Smooth muscle cell of the coronary artery (primary cell): ENCODE data around the gene PAMR1. TPM values are rescaled to one million over a fixed set of nuclear protein-coding genes. Genes with fewer than 3 reads are reported as not detected.

Experiments
- total RNA-seq: library from RNA; depleted of rRNA; stranded (reverse); fragments of >200 nt; gene quantifications from 2 replicates; pipeline ENCODE4 v1.2.3, GENCODE V29; 2014; ENCODE audit warnings: low replicate concordance

PAMR1 gene
- 30.7 and 1,061 TPM in 2 replicates for total RNA-seq

GRCh38 chr11:35525501-35526175 lies at the start of gene PAMR1:
Gene PAMR1 (minus strand): TSS chr11:35525616. CDS start chr11:35525585, 31 bp downstream.

GRCh38 chr11:35419184-35419829 lies 106.1 kb downstream of the PAMR1 start, which contains the start of gene SLC1A2:
Gene SLC1A2 (minus strand): TSS chr11:35419558. CDS start chr11:35418966, 592 bp downstream.

Other genes with a start within 250 kb of the PAMR1 start
- gene SLC1A2, start 106.1 kb downstream of the PAMR1 start, total RNA-seq: 0.15 and 71.1 TPM in 2 replicates
- gene FJX1, start 92.8 kb upstream of the PAMR1 start, total RNA-seq: 8.8 and 18.1 TPM in 2 replicates
- 17.1 and 21.1 TPM in 2 replicates for gene TRIM44, start 137.2 kb upstream of the PAMR1 start, total RNA-seq